ENCODE results near the gene SPRYD7. TPM values are rescaled to one million over a fixed set of nuclear protein-coding genes. Genes with fewer than 3 reads are reported as not detected.

Gene SPRYD7
- total and polyA plus RNA-seq, 2 of the 13 experiments (the other 11 are each of a cell fraction or from before 2014, with no cell fraction given) = 2.7 to 5.9 TPM

DNA sequence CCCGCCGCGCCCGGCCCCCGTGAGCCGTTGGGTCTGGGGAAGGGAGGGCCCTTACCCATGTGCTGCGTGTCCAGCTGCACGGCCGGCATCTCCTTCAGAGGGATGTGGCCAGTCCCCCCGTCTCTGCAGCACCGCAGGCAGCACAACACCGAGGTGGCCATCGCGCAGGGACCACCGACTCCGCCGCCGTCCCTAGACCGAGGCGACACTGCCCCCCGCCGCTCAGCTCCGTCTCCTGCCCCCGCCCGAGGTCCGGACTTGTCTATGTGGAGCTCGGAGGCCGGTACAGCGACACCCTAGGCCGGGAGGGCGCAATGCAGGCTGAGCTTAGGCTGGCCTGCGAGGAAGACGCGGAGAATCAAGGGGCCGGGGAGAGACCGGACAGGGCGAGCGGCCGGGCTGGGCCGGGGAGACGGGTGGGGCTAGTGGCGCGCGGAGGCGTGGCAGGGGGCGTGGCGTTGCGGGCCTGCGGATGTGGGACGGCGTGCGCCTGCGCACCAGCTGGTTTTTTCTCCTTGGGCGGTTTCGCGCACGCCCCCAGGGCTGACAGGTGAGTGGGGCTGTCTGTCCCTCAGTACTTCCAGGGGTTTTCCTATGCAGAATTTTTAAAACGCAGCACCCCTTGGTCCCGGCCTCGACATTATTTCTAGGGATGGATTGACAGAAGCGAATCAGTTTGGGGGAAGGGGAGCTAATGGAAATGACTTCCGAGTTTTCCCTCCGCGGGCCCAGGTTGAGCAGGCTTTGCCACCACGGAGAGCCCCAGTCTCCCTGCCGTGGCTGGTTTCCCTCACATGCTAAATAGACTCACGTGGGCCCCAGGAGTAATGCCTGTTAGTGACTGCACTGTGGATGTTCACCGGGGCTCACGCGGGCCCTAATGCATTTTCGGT is at the start of gene SPRYD7 (continued):
- TF ChIP-seq EP300 (IDR thresholded peaks at IDR 0.05; ENCODE audit: low read depth in 2 of 2, low read length in 2 of 2) = peak in 1 of 2 experiments; percentile 46; a peak in 1 of 4 replicates
- TF ChIP-seq EP300 (CRISPR knock-in tag; IDR thresholded peaks at IDR 0.05; ENCODE audit: borderline replicate concordance) = no peak; the same call in 1 of the 2 replicates
- no peak for TF ChIP-seq SCMH1 (CRISPR knock-in tag; IDR thresholded peaks at IDR 0.05; ENCODE audit: borderline replicate concordance)
- TF ChIP-seq ZBTB37 (CRISPR knock-in tag; IDR thresholded peaks at IDR 0.05) = no peak
- TF ChIP-seq ATF6 (CRISPR knock-in tag; conservative IDR thresholded peaks at IDR 0.05) = peak; percentile 73; the same call in 1 of the 2 replicates
- no peak for TF ChIP-seq MATR3 (CRISPR knock-in tag; IDR thresholded peaks at IDR 0.05)
- TF ChIP-seq RFXANK (CRISPR knock-in tag; IDR thresholded peaks at IDR 0.05) = no peak
- TF ChIP-seq TFAP4 (IDR thresholded peaks at IDR 0.05; ENCODE audit: borderline replicate concordance, low read depth) = peak; percentile 66; the same call in 1 of the 2 replicates
- TF ChIP-seq JUN (CRISPR knock-in tag; IDR thresholded peaks at IDR 0.05) = no peak
- TF ChIP-seq, protein P1, sequence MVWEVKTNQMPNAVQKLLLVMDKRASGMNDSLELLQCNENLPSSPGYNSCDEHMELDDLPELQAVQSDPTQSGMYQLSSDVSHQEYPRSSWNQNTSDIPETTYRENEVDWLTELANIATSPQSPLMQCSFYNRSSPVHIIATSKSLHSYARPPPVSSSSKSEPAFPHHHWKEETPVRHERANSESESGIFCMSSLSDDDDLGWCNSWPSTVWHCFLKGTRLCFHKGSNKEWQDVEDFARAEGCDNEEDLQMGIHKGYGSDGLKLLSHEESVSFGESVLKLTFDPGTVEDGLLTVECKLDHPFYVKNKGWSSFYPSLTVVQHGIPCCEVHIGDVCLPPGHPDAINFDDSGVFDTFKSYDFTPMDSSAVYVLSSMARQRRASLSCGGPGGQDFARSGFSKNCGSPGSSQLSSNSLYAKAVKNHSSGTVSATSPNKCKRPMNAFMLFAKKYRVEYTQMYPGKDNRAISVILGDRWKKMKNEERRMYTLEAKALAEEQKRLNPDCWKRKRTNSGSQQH (CRISPR knock-in tag; IDR thresholded peaks at IDR 0.05; ENCODE audit: low read depth) = no peak; the same call in 1 of the 2 replicates
- TF ChIP-seq ZNF569 (CRISPR knock-in tag; IDR thresholded peaks at IDR 0.05; ENCODE audit: borderline replicate concordance) = 0 out of 2 replicates have a peak, but pooled peaks have one; percentile 79
- TF ChIP-seq ZNF143 (CRISPR knock-in tag; IDR thresholded peaks at IDR 0.05) = no peak; the same call in 1 of the 2 replicates
- no peak for TF ChIP-seq HNRNPH1 (optimal IDR thresholded peaks at IDR 0.05; ENCODE audit: low read depth, low read length)
- no peak for TF ChIP-seq NPAS2 (CRISPR knock-in tag; IDR thresholded peaks at IDR 0.05; ENCODE audit: borderline replicate concordance)
- TF ChIP-seq ZMYM4 (CRISPR knock-in tag; IDR thresholded peaks at IDR 0.05) = peak; percentile 100
- no peak for TF ChIP-seq REXO4 (CRISPR knock-in tag; IDR thresholded peaks at IDR 0.05; ENCODE audit: borderline replicate concordance)
- TF ChIP-seq, protein P2, sequence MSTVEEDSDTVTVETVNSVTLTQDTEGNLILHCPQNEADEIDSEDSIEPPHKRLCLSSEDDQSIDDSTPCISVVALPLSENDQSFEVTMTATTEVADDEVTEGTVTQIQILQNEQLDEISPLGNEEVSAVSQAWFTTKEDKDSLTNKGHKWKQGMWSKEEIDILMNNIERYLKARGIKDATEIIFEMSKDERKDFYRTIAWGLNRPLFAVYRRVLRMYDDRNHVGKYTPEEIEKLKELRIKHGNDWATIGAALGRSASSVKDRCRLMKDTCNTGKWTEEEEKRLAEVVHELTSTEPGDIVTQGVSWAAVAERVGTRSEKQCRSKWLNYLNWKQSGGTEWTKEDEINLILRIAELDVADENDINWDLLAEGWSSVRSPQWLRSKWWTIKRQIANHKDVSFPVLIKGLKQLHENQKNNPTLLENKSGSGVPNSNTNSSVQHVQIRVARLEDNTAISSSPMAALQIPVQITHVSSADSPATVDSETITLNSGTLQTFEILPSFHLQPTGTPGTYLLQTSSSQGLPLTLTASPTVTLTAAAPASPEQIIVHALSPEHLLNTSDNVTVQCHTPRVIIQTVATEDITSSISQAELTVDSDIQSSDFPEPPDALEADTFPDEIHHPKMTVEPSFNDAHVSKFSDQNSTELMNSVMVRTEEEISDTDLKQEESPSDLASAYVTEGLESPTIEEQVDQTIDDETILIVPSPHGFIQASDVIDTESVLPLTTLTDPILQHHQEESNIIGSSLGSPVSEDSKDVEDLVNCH (CRISPR knock-in tag; IDR thresholded peaks at IDR 0.05) = no peak
- TF ChIP-seq ATRX (CRISPR knock-in tag; IDR thresholded peaks at IDR 0.05; ENCODE audit: borderline replicate concordance) = no peak
- TF ChIP-seq LBX2 (CRISPR knock-in tag; IDR thresholded peaks at IDR 0.05; ENCODE audit: borderline replicate concordance) = peak; percentile 57; the same call in 1 of the 2 replicates
- TF ChIP-seq ZNF7 (CRISPR knock-in tag; IDR thresholded peaks at IDR 0.05) = 0 out of 2 replicates have a peak, but pooled peaks have one; percentile 16
